Stimulated activated CD4-positive, alpha-beta T cell treated with anti-CD3 and anti-CD28 coated beads, Interleukin-12 subunit alpha, Interleukin-12 subunit beta, amount 100 ng/mL, for 4 hours (primary cell): ENCODE data around the gene TRIM34.
"Not testable (repeated sequence)": the region's sequence is repeated elsewhere in the genome, so short reads cannot be mapped to it uniquely, and the experiment has no call there.

Experiments used
- DNase-seq: peaks from one replicate; pipeline ENCODE4 v3.0.0-alpha.2; 2020

TRIM34 gene, protein sequence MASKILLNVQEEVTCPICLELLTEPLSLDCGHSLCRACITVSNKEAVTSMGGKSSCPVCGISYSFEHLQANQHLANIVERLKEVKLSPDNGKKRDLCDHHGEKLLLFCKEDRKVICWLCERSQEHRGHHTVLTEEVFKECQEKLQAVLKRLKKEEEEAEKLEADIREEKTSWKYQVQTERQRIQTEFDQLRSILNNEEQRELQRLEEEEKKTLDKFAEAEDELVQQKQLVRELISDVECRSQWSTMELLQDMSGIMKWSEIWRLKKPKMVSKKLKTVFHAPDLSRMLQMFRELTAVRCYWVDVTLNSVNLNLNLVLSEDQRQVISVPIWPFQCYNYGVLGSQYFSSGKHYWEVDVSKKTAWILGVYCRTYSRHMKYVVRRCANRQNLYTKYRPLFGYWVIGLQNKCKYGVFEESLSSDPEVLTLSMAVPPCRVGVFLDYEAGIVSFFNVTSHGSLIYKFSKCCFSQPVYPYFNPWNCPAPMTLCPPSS

DNA sequence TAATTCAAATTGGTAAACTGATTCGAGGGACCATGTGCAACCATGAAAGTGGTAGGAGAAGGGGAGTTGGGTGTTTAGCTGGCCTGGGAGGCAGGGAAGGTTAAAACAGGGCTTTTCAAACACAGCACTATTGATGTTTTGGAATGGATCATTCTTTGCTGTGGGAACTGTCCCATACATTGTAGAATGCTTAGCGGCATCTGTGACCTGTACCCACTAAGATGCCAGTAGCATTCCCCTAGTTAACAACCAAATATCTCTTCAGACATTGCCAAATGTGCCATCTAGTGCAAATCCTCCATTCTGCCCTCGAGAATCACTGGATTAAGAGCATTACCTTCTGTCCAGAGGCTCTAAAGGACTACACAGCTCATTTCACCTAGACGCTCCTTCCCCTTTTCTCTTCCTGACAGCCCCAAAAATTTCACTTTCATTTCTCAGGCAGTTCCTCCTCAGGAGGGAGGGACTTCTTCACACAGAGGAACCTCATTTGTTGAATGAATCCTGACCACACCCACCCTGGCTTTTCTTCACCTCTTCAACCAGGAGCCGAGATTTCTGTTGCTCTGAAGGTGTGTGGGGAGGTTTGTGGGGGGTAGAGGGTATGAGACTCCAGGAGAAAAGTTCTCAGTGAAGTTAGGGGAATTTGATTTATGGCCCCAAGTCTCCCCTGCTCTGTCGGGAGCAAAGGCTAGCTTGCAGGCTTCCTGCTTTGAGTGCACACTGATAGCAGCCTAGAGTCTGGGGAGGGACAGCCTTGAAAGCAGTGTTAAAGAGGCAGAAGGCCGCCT, at the start of gene TRIM34:
TSS of gene TRIM34 (plus strand) at position 513 of the 791 bp plus-strand sequence. CDS start 7,331 bp downstream, outside the sequence.
- peak; percentile 25 for DNase-seq

DNA sequence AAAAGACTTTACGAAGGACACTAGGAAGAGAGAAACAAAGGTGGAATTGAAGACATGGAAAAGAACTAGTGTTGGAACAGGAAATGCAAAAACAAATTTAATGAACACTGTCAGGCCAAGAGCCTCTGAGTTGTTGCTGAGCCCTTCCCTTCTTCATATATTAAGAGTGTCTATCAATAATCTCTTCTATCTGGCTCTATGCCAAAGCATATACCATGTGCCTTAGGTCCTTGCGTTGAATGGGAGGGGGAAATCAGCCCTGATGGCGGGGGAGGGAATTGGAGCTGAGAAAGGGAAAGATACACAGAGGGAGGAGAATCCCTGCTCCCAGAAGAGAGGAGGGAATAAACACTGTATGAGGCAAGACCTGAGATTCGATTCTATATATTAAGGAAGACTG, 49.6 kb upstream of the TRIM34 start:
- no peak for DNase-seq

DNA sequence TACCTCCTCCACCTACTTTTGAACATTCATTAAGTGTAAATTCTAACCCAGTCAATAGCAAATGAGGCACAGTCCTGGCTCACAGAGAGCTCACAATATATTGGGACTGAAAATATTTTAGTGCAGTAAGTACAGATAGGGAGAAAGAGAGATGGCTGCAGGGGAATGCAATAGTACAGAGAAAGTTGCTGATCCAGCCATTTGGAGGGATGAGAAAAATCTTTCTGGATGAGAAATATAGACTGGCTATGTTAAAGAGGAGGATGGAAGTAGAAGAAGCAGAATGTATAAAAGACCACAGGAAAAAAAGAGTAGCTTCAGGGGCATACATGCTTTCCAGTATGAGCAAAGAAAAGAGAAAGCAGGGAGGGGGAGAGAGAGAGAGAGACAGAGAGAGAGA, 47.7 kb upstream of the TRIM34 start:
- DNase-seq: no peak

DNA sequence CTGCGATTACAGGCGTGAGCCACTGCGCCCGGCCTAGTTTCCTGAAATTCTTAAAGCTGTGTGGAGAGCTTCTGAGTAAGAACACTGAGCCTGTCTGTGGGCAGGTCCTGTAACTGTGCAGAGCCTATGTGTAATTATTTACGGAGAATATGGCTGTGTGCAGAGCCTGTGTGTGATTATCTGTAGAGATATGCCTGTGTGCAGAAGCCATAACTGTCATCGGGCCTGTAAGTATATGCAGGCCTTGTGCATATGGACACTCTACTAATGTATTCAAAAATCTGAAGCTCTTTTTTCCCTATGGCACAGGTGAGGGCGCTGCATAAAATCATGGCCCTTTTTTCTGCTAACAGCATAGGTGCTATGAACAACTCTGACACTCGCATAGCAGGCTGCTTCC, 44.2 kb upstream of the TRIM34 start, which contains the start of gene OR52B6:
TSS of gene OR52B6 (plus strand) at position 301 of the 400 bp plus-strand sequence. CDS start at position 301, 0 bp downstream.
- no peak for DNase-seq

DNA sequence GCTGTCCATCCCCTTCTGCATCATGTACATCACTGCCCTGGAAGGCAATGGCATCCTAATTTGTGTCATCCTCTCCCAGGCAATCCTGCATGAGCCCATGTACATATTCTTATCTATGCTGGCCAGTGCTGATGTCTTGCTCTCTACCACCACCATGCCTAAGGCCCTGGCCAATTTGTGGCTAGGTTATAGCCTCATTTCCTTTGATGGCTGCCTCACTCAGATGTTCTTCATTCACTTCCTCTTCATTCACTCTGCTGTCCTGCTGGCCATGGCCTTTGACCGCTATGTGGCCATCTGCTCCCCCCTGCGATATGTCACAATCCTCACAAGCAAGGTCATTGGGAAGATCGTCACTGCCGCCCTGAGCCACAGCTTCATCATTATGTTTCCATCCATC, 43.8 kb upstream of the TRIM34 start:
- no peak for DNase-seq

DNA sequence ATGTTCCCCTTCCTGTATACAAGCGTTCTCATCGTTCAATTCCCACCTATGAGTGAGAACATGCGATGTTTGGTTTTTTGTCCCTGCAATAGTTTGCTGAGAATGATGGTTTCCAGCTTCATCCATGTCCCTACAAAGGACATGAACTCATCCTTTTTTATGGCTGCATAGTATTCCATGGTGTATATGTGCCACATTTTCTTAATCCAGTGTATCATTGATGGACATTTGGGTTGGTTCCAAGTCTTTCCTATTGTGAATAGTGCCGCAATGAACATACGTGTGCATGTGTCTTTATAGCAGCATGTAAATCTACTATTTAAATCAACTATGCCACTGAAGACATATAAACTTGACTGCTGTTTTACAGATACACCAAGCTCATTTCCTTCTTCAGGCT, 40.3 kb upstream of the TRIM34 start:
- DNase-seq: not testable (repeated sequence)

DNA sequence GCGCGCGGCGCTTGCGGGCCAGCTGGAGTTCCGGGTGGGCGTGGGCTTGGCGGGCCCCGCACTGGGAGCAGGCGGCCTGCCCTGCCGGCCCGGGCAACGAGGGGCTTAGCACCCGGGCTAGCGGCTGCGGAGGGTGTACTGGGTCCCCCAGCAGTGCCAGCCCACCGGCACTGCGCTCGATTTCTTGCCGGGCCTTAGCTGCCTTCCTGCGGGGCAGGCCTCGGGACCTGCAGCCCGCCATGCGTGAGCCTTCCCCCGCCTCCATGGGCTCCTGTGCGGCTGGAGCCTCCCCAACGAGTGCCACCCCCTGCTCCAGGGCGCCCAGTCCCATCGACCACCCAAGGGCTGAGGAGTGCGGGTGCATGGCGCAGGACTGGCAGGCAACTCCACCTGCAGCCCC, 34.9 kb upstream of the TRIM34 start:
- not testable (repeated sequence) for DNase-seq

DNA sequence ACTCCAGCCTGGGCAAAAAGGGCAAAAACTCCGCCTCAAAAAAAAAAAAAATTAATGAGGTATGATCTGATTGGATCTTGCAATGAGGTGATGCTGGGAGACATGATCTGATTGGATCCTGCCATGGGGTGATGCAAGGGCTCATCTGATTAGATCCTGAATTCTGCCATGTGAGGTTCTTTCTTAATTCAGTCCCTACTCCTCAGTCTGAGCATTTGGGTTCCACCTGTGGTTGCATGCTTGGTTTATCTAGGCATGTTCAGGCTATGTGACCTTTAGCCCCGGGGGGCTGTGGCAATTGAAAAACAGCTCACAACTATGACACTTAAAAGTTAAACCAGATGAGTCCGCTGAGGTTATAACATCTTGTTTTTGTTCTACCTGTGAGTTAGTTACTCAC, 33.2 kb upstream of the TRIM34 start:
- no peak for DNase-seq

DNA sequence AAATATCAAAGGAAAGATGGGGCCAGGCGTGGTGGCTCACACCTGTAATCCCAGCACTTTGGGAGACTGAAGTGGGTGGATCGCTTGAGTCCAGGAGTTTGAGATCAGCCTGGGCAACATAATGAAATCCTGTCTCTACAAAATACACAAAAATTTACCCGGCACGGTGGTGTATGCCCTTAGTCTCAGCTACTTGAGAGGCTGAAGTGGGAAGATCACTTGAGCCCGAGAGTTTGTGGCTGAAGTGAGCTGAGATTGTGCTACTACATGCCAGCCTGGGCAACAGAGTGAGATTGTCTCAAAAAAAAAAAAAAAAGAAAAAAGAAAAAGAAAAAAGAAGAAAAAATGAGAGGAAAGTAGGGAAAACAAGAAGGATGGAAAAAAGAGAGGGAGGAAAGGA, 32.2 kb upstream of the TRIM34 start:
- DNase-seq: no peak

DNA sequence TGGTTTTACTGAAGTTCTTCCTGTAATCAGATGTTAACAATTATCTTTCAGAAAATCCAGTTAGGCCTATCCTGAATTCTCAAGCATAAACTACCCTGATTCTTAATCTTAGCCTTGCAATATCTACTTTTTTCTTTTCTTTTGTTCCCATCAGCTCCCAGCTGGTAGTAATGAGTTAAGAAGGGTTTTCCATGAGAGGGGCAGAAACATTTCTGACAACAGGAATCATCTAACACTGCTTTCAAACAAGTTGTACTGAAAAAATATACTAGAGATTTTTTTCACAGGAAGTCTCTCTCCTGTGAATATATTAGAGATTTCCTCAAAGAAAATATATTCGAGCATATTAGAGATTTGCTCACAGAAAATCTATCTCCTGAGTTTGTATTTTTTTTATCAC, 31.7 kb upstream of the TRIM34 start:
- no peak for DNase-seq

DNA sequence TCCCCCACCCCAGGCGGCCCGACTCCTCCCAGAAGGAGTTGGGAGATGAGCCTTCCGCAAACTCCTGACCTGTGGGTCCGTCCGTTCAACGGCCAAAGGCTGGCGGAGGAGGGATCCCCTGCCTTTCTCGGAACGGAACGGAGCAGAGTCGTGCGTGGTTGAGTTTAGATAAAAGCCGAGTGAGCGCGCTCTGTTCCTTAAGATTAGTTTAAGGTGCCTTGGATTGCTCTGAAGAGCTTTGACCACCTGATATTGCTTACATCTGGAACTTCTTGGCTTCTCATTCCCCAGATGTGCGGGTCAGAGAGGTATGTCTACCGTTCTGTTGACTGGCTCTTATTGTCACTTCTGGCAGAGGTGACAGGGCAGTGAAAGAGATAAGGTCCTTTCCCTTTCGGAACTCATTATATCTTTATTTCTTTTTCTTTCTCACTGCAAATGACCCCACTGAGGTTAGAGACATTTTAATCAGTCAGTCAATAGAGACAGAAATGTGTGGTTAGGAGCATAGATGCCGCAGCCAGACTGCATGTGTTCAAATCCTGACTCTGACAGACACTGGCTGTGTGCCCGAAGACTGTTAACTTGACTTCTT, 28.1 kb upstream of the TRIM34 start, which contains the start of gene TRIM6:
TSS of gene TRIM6 (plus strand) at position 31 of the 595 bp plus-strand sequence. CDS start at position 292, 261 bp downstream.
- no peak for DNase-seq

DNA sequence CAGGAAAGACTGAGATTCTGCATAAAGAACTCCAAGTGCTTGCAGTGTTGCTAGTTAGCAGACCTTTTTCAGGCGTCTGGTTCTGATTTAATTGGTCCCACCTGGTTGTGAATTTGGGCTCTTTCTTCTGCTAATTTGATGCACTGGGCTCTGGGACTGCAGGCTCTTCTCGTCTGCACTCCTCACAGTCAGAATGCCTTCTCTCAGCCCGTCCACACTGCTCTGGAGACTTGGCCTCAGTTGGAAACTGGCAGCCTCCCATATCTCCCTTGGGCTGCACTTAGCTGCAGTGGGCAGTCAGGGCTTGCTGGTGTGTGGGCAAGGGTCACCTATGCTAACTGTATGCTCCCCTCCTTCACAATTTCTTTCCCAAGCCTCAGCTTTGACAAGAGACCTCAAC, 26.8 kb upstream of the TRIM34 start:
- DNase-seq: no peak

DNA sequence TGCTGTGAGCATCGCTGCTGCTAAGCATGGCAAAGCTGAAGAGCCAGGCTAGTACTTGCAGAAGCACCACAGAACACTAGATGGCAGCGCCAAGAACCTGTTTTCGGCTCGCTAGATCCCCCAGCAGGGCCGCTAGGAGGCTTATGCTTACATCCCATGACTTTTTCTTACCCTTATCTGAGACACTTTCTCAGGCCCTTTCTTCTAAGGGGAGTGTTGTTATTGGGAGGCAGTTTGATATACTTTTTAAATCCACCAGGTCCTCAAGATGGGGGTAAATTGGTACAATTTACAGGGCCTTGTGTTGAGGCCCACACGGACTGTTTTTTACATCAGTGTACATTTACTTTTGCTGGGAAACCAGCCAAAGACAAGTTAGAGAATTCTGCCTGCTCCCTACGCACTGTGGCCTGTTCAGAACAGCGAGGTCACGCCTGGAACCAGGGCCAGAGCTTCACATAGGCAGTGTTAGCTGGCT, 24.4 kb upstream of the TRIM34 start:
- peak; percentile 43 for DNase-seq

DNA sequence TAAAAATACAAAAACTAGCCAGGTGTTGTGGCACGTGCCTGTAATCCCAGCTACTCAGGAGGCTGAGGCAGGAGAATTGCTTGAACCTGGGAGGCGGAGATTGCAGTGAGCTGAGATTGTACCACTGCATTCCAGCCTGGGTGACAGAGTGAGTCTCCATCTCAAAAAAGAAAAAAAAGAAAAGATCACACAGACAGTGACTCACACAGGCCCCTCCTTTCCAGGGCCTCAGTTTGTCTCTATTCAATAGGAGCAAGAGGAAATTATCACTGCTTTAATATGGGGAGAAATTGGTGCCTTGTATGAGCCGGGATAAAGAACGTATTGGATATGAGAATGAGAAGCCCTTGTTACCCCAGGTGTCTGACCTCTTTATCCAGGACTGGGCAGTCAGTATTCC, 22.0 kb upstream of the TRIM34 start:
- DNase-seq: not testable (repeated sequence)

DNA sequence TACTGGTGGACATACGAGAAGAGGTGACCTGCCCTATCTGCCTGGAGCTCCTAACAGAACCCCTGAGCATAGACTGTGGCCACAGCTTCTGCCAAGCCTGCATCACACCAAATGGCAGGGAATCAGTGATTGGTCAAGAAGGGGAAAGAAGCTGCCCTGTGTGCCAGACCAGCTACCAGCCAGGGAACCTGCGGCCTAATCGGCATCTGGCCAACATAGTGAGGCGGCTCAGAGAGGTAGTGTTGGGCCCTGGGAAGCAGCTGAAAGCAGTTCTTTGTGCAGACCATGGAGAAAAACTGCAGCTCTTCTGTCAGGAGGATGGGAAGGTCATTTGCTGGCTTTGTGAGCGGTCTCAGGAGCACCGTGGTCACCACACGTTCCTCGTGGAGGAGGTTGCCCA, 21.5 kb upstream of the TRIM34 start:
- no peak for DNase-seq

DNA sequence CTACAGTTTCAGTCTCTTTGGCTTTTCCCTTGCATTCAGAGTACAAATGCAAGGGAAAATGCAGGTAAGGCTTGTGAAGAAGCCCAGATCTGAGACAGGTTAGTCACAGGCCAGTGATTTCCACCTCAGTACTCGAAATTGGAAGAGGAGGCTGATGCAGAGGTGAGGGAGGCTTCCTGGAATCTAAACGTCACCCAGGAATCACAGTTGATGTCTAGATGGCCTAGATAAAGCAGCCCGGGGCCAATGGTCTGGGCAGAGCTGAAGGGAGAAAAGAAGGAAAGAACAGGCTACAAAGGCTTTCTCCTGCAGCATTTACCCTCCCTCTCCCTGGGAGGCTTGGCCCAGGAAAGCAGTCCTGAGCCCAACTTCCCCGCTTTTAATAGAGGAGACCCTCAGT, 19.9 kb upstream of the TRIM34 start:
- DNase-seq: no peak

DNA sequence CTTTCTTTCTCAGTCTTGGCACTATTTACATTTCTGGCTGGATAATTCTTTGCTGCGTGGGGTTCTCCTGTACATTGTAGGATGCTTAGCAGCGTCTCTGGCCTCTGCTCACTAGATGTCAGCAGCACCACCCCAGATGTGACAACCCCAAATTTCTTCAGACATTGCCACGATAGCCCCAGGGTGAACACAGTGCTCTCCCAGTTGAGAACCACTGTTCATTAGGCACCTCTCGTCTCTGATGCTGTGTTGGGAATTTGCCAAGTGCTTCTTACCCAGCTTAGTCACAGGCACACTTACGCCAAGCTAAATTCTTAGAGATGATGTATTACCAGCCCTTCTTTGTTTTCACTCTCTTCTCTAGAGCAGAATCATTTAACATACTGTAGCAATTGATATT, 19.0 kb upstream of the TRIM34 start:
- no peak for DNase-seq

DNA sequence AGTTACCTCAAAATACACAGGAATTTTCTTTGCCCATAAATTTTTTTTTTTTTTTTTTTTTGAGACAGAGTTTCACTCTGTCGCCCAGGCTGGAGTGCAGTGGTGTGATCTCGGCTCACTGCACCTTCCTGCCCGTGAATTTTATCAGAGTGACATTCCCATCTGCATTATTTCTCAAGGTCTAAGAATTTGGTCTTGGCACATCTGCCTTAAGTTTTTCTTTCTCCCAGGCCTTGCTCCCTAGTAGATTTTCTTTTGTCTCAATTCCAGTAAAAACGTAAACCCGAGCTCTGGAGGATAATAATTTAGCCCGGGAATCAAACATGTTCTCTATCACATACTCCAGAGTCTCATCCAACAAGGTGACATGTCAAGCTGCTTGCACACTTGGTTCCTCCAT, 16.0 kb upstream of the TRIM34 start:
- DNase-seq: no peak

DNA sequence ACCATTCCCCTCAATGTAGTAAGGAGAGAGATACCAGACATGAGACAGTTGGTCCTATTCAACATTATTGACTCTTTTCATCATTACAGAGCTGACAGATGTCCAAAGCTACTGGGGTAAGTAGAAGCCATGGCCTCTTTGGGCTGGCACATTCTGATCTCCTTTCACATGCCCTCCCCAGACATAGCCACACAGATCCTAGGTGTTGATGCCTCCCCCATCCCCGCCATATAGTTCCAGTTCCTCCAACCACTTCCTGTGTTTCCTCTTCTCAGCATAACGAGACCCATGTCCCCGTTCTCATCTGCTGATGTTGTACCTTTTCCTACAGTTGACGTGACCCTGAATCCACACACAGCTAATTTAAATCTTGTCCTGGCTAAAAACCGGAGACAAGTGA, 14.4 kb upstream of the TRIM34 start:
- DNase-seq: no peak

DNA sequence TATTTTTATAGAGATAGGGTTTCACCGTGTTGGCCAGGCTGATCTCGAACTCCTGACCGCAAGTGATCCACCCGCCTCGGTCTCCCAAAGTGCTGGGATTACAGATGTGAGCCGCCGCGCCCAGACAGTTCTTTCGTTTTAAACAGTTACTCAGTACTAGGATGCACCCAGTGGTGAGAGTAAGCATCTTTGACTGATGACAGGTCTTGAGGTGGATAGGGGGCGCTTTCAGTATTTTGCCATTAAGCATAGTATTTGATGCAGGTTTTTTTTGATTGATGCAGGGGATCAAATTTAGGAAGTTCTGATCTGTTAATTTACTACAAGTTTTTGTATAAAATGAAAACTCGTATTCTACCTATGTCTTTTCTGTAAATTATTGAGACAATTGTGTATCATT, 13.2 kb upstream of the TRIM34 start:
- DNase-seq: no peak

DNA sequence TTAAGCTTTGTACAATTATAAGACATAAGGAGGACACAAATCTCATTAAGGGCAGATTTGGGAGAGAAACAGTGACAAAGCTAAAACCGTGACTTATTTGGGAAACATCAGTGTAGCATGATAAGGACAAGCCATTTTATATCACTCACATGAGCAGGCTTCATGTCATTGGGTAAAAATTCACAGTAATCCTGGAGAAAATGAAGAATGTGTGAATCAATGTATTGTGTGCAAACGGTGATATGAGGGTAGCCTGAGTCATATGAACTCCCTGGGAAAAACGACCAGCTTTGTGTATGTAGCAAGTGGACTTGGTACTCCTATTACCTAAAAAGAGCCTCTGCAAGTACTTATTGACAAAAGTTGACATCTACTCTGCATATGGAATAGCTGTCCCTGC, 6.0 kb upstream of the TRIM34 start:
- DNase-seq: no peak

DNA sequence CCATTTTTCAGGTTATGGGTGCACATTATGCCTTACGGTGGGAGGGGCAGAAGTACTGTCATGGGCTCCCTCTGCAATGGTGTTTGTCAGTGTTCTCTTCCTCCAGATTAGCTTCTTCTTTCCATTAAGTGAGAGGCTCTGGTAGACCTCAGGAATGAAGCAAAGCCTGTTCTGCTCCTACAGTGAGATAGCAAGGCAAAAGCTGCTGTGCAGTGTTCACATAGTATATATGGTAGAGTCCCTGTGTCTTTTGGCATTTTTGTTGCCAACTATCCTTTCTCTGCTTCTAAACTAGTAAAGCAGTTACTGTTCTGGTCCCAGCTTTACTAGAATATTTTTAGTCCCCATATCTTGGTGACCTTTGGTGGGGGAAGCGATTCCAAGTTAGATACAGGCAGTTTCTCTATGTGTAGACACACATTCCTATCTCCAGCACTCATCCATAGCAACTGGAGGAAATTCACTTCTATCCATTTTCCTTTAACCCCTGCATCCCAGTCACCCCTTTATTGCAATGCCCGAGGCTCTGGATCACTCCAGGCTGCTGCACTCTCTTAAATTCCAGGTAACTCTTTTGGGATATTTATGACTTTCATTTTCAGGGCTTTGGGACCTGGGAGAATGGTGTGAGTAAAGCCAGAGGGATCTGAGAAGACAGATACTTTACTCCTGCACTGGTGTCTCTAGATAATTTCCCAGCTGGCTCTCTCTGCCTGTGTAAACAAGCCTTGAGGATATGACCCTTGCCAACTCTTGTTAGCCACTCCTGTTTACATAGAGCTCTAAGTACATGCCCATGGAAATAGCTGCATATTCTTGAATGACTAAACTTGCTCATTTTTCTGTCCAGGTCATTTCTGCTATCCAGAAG, 3.9 kb upstream of the TRIM34 start:
- DNase-seq: no peak
